Stimulated activated CD4-positive, alpha-beta T cell treated with anti-CD3 and anti-CD28 coated beads, Interleukin-4, amount 100 ng/mL, for 1 hour (primary cell): Measurements from ENCODE around the gene PLA1A.

Experiments
- DNase-seq: peaks from one replicate; pipeline ENCODE4 v3.0.0-alpha.2; 2020

PLA1A gene

DNA sequence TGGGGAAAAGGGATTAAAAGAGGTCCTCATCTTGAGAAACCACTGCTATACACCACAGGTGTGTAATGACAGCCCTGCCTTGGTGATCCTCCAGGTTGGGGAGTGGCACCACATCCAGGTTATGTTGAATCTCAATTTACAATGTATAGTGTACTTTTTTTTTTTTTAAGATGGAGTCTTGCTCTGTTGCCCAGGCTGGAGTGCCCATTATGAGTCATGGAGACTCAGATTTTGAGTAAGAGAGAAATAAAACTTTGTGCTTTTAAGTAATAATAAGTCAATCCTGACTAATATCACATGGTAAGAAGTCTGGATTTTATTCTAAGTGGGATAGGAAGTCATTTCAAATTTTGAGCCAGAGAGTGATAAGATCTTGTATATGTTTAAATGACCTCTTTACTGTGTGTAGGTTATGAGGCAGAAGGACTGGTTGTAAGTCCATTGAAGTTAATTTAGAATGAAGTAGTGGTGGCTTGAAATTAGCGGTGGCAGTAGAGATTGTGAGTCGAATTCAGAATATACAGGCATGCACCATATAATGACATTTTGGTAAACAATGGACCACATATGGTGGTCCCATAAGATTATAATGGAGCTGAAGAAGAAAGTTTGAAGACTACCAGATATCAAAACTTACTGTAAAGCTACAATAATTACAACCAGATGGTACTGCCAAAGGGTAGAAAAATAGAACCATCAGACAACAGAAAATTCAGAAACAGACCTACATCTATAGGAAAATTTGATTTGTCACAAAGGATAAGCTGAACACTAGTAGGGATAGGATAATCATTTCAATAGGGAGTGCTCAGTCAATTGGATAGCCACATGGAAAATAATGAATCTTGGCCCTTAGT, 42.0 kb downstream of the PLA1A start:
- DNase-seq: no peak

DNA sequence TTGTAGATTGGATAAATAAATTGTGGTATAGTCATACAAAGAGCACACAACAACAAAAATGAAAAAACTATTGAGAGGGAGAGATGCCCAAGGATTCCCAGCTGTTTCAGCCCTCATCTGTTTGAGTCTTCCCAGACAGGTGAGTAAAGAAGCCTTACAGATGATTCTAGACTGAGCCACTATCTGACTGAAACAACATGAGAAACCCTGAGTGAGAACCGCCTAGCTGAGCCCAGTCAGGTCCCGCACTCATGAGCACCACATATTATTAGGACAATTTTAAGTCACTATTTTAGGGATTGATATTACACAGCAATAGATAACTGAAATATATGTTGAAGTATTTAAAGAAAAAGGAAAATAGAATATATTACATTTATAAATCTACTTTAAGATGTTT, 43.7 kb downstream of the PLA1A start:
- DNase-seq: no peak

DNA sequence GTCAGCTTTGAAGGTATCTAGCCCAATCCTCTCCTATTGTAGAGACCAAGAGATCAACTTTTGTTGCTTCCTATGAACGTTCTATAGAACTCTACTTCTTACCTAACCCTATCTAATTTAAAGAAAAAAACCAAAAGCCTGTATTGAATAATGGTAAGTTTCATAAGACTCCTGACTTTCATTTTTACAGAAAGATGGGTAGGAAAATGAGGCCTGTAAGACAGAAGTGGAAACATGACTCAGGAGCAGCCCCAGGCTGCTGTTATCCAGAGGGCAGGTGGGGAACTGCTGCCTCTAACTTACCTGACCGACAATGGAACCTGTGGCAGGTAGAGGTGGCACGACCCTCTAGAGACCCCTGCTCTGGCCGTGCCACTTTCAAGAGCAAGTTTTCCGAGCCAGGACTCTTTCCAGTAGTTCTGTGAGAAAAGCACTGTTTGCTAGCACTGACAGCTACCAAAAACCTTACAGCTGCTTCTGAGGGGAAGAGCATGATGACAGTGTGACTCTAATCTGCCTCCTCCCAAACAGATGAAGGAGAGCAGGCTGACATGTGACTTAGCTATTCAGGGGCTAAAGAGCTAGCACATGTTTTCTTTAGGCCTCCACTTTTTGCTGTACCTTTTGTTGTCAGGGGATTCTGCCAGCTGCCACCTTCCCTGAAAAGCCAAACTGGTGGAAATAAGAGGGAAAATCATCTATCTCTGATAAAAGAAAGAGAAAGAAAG, 45.2 kb downstream of the PLA1A start:
- DNase-seq: no peak

DNA sequence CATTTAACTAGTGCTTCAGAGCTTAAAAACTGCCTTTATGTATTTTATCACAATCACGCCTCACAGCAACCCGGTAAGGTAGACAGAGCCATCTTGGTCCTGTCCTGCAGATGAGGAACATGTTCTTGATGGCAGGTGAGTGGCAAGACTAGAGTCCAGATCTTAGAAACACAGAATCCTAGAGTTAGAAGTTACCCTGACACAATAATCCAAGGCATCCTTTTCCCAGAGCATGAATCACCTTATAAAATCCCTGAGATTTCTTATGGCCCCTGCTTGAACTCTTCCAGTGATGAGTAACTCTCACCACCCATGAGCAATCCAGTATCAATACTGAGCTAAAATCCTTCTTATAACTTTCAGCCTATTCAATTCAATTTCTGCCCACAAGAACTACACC, 45.8 kb downstream of the PLA1A start:
- no peak for DNase-seq

DNA sequence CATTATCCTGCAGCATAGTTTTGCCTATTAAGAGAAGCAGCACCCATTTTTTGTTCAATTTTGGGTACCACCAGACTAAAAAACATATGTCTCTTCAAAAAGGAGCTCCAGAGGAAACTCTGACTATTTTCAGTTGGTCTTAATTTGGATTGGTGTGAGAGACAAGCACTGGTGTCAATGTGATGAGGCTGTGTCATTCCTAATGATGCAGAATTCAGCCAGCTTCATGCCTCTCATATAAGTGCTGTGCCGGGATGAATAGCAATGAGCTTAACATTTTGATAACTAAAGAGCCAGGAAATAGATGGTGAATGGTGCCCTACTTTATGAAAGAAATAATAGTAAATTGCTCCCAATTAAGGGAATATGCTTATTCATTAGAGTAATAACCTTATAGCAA, 46.8 kb downstream of the PLA1A start:
- DNase-seq: no peak

DNA sequence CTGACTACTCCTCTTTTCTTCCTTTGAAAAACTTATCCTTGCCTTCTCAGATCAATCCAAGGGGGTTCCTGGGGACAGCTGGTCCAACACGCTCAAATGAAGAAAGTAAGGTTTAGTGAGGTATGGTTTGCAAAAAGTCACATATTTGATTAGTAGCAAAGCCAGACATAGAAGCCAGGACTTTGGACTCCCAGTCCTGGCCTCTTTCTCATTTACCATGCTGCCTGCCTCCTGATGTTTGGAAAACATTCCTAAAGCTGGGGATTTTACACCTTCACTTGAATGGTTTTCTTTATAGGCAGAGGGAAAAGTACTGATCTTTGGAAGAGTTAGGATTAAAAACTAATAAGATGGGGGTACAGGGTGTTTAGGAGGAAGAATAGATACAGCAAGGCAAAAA, 48.1 kb downstream of the PLA1A start:
- DNase-seq: no peak

DNA sequence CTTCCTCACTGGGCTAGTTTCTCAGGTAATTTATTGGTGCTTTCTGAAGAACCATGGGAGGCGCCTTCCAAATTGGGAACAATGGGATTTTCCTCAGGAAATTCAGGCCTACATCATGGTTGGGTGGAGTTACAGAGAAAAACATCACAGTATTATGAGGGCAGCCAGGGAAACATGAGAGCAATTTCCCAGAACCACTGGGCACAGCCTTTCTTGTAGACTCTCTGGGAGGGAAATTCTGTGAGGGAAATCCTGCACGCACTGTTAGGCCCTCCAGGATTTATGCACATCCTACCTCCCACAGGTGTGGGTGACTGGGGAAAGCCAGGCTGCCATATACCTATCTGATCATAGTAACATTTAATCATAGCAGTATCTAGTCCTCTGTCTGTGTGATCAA, 49.5 kb downstream of the PLA1A start:
- no peak for DNase-seq

DNA sequence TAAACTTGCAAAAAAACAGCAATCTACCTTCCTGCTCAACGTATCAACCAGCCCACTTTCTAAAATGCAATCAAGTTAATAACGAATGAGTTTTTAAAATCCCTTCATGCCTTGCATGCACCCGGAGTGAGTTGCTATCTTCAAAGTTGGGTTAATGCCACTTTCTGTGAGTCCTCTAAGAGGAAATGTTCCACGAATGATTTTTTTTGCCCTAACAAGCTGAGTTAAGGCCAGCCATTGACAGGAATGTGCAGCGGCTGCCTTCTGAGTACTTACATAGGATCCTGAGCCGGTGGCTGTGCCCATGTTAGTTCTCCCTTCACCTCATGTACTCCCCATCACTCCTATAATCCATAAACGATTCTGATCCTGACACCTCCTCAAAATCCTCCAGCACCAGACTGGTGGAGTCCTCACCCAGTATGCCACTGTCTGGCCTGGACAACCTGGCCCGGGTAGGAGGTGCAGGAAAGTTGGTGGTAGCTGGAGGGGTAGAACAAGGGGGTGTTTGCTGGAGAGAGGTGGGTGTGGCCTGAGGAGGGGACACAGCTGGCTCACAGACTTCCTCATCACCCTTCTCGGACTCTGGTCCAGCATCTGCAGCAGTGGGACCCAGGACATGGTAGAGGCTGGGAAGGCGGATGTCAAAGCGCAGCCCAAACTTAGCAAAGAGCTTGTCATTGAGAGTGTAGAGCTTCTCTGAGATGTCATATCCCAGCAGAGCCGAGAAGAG, 50.3 kb downstream of the PLA1A start:
- no peak for DNase-seq

DNA sequence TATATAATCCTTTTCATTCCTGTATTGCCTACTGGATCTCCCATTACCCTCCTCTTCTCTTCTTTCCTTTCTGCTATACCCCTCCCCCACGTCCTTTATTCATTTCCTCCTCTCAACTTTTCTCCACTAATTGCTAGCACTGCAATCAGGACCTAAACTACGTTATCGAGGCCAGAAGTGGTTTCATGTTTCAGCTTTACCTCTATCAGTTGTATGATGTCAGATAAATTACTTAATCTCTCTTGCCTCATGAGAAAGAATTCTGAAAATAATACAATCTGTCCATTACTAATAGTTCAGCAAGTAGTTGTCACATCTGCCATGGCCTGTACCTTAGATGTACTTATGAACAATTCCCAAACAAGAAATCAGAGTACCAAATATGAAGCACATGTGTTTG, 52.1 kb downstream of the PLA1A start:
- no peak for DNase-seq

DNA sequence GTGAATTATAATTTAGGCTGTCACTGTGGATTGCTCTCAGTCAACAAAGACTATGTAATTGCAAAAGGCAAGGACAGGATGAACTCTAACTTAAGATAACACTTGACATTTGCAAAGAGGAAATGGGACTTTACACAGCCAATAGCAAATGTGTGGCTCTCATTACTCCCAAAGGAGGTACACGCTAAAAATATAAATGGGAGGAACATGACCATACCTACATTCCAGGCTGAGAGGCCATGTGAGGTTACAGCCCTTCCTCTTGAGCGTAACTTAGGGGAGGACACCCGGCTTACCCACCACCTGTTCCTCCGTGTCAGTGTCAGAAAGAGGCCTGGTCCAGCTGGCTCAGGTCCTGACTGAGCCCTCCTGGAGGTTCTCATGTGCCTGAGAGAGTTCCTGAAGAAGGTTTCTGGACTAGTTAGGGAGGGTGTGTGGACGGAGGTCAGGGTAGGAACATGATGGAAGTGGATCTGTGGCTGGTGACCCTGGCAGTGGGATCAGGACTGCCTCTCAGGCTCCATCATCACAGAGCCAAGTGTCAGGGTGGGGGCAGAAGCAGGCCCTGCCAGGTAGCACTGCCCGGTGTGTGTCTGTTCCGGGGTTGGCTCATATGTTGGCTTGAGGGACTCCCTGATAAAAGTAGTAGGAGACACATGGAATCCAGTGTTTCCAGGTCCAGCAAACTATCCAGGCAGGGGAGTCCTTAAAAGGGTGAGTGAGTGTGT, 54.8 kb downstream of the PLA1A start:
- DNase-seq: no peak

DNA sequence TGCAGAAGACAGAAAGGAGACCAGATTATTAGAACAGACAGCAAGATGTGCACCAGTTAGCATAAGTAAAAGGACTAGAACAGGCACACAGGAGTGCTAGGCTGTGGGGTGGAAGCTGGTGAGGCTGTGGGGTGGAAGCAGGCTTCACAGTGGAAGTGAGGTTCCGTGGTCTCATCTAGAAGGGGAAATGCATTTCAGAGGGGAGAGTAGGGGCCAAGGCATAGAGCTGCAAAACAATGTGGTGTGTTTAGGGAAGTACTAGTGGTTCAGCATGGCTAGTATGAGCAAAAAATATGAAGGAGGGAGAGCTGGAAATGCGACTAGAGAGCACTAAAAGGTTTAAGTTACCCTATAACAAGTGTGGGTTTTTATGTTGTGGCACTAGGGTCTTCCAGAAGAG, 56.2 kb downstream of the PLA1A start:
- DNase-seq: no peak

DNA sequence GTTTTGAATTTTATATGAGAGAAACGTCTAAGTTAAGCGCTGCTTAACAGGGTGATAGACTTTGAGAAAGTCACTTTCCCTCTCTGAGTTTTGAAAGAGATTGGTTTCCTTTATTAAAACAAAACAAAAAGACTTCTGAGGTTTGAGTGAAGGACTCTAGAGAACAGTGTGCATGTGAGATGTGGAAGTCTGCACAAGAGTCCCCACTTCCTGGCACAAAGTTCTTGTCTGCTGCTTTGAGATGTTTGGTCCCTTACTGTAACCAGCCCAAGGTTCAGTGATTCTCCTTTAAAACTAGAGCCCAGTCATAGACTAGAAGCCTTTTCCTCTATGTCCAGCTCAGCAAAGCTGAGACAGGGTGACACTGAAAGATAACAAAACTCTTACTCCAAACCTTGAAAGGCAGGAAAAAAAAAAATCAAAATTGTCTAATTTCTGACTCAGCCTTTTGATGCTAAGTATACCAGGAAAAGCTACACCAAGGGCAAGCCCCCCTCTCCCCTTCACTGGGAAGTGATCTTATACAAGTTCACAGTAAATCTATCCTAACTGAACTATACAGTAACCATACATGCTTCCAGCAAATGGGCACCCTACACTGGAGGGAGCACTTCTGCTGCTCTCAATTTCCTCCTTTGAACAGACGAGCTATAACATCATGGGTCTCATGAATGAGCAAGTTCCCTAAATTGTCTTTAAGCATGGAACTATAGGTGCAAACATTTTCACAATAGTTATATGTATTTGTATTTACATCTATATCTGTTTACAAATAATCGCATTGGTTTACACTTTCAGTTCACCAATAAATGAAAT, 60.4 kb downstream of the PLA1A start:
- no peak for DNase-seq

DNA sequence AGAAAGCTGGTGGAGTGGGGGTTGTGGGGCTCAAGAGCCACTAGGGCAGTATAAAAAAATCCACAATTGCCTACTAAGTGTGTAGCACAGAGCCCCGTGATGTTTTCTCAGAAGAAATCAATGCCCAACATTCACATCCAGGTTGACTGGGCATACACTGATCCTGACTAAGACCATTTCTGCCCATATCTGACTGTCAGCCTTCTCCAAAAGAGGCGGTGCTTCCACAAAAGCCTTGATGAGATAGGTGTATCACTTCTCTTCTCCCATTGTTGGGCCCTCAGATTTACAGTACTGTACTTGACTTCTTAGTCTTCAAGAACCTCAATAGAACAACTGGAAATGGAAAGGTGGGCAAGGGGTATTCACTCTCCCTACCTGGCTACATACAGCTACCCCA, 61.3 kb downstream of the PLA1A start:
- DNase-seq: no peak

DNA sequence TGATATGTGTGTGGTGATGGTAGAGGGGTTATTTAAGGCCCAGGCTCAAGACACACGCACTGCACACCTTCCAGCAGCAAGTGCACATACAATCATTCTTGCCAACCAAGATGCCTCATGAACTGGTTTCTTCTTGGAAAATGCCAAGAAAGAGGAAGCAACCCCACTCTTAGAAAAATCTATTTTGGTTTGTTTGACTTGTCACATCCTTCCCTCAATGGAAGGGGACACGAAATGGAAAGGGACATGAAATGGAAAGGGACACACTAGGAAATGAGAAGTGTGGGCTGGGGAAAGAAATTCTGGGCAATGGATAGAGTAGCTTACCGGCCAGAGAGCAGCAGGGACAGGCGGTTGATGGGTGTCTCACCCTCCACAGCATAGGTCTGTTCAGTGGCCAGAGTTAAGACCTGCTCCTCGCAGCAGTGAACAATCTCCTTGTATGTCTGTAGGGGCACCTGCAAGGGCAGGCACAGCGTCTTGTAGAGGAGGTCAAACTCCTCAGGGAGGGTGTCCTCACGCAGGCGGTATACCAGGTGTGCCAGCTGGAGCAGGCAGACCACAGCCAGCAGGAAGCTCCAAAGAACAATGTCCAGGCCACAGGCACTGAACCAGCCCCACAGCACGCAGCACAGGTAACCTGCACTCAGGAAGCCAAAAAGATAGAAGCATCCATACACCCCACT, 62.1 kb downstream of the PLA1A start:
- no peak for DNase-seq

DNA sequence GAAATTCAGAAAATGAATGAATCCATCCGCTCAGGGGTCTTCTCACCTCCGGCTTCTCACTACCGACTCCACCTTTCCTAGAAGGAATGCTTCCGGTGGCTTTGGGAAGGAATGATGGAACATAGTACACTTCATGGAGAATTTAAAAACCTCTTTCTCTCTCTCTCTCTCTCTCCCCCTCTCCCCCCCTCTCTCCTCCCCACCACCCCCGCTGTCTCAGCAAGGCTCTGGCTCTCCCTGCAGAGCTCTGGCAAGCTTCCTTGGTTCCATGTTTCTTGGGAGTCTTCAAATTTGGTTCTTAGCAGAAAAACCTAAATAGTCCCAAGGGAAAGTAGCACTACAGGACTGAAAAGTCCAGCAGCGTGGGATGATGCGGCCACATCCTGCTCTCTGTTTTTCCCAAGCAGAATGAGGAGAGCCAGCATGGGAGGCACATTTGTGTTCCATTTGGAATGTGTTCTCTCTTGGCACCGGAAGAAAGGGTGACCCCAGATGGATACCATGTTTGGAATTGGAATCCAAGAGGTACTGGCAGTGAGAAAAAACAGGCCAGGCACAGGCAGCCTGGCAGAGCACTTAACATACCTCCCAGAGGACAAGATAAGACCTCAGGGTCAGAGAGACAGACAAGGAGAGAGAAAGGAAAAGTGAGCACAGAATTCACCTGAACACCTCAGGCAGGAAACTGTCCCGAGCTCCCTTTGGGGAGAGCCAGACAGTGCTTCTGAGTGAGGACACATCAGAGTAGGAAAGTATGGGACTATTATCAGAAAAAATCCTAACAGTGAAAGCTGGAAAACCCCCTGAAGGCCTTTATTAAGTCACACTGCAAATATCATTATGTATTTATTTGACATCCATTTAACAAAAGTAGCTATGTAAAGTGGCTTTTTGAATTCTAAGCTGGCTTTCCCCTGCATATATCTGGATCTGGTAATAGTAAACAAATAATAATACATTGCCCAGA, 63.1 kb downstream of the PLA1A start, which contains the start of gene POPDC2:
TSS of gene POPDC2 (minus strand) at position 116 of the 967 bp plus-strand sequence. CDS start 166 bp downstream, outside the sequence.
- no peak for DNase-seq

DNA sequence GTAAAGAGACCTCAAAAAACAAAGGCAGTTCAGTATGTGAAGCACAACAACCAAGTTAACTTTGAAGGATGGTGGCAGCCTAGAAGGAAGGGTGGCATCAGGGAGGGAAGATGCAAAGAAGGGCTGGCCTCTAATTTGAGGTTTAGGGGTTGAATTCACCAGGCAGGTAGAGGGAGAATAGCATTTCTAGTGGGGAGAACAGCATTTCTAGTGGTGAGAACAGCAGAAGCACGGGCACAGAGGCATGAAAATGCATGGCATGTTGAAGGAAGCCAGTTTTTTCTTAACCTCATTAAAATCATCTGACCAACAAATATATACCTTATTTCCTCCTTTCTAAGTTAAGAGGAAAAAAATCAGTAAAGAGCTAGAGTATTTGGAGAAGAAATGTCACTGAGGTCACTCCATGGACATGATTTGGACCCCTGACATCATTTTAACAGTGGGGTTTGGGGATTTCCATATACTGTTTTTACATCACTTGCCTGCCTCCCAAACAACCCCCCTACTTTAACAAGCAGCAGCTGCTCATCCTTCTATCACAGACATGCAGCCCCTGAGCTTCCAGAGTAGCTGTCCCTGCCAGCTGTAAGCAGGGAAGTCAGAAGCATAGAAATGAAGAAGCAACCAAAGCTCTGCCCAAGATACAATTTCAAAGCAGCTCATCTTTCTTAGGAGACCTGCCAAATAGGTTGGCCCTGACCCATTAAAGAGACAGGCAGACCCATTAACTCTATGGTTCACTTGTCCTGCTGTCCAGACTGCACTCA, 65.1 kb downstream of the PLA1A start:
- DNase-seq: no peak

DNA sequence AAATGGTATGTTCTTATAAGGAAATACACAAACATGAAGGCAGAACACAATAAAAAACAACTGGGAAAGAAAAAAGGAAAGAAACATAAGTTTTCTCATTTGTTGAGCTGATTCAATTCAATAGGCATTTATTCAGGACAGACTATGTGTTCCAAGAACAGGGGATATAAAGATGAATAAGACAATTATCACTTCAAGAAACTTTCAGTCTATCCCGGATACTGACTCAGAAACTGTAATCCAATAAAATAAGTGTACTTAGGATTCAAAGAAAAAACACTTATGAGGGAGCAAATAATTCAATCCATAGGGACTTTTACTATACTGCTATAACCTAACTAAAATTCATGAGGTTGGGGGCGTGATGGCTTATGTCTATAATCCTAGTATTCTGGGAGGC, 66.2 kb downstream of the PLA1A start:
- no peak for DNase-seq

DNA sequence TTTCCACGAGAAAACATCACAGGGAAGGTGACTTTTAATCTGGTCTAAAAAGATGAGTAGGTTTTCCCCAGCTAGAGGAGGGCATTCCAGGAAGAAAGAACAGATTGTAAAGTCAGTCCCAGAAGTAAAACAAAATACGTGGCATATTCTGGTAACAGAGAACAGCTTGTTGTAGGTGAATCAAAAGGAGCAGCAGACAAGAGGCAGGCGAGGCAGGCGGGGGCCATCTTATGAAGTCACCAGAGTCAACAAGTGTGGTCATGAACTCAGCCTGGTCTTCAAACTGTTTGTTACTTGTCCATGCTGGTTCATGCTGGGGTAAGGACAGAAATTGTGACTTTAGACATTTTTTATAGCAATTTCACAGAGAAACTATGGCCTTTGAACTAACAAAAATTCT, 66.7 kb downstream of the PLA1A start:
- DNase-seq: no peak

DNA sequence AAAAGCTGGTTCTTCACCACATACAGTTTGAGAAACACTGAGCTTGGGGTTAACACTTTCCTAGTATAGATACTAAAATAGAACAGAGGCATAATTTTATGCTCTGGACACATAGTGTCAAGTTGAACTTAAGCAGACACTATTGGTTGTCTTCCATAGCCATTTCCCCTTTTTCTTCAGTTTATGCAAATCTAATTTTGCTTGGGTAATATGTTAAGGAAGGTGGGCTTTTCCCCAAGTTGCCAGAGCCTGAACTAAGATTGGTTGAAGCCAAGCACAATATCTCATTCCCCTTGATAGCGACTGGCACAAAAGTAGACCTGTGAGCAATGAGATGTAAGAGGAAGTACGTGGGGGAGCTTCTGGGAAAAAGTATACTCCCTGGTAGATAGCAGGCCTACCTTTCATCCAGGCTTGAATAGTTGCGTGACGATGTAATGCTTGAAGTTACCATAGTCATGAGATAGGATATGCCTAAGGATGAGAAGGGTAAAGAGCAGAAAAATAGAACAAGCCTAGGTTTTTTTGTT, 67.2 kb downstream of the PLA1A start:
- no peak for DNase-seq
